GM21529 (cell line): ENCODE results near the gene SPEG.
"Not testable (repeated sequence)": the region's sequence is repeated elsewhere in the genome, so short reads cannot be mapped to it uniquely, and the experiment has no call there.

Experiments used
- ATAC-seq: cut with Tn5 transposase; IDR thresholded peaks from one replicate; pipeline ENCODE4 v1.9.1; 2021; ENCODE audit not compliant: unreplicated experiment

SPEG gene

DNA sequence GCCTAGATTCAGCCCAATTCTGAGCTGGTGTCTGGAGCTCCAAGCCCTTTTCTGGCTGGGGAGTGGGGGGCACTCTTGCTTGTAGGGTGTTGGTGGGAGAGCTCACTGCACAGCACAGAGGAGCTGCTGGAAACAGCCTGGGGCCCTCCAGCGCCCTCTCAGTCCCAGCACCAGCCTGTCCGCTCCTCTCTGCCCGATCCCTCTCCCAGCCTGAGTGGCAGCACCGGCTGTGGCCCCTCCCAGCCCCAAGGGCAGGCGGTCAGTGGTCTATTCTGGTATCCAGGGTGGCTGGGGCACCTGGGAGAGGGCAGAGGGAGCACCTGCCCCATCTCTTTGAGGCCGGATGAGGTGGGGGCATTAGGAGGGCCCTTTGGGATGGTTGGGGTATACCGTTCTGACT, 29.7 kb upstream of the SPEG start:
- ATAC-seq = no peak

GRCh38 chr2:219405451-219405850, 29.2 kb upstream of the SPEG start:
- no peak for ATAC-seq

GRCh38 chr2:219405958-219406860, 28.4 kb upstream of the SPEG start:
- ATAC-seq = no peak

DNA sequence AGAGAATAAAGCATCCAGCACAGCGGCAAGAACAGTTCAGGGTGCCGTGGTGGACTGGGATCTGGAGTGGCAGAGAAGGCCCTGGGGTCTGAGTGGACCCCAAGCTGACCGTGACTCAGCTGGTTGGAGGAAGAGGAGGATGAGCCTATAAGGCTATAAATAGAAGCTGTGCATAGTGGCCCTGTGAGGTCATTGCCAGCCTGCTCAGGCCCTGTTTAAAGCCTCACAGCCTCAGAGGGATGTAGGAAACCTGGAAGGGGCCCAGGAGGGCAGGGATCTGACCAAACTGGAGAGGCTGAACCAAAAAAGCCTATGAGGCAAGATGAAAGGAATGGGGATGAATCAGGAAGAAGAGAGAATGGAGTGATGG, 27.8 kb upstream of the SPEG start:
- ATAC-seq = no peak

GRCh38 chr2:219407343-219407742, 27.3 kb upstream of the SPEG start:
- not testable (repeated sequence) for ATAC-seq

DNA sequence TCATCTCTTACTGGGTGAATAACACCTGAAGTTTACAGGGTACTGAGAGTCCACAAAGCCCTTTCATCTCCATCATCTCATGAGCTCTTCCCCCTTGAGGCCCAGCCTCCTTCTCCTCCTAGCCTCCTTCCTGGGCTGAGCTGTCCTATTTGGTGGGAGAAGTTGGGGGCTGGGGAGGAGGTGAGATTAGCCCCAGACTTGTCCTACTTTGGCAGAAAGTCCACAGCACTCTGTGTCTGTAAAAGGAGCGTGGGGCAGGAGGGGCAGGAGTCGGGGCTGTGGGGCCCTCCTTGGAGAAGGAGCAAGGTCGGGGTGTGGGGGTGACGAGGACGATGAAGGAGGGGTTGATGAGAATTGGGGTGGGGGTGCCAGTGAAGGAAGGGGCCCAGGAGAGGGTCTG, 26.4 kb upstream of the SPEG start:
- ATAC-seq = no peak

- no peak for ATAC-seq
Measured at GRCh38 chr2:219408631-219409030, 26.0 kb upstream of the SPEG start.

- ATAC-seq = no peak
Measured at GRCh38 chr2:219409619-219410018, 25.0 kb upstream of the SPEG start.

DNA sequence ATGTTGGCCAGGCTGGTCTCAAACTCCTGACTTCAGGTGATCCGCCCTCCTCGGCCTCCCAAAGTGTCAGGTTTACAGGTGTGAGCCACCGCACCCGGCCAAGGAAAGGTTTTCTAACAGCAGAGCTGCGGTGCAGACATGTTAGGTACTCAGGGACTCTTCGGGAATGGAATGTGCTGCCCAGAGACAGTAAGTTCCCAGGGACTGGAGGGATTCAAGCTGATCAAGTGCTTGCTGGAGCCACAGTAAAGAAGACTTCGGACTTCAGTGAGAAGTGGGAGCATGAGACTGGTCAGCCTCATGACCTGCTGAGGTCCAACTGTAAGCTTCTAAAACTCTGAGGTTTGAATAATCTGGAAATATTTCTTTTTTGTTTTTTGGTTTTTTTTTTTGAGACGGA, 24.3 kb upstream of the SPEG start:
- ATAC-seq = no peak

DNA sequence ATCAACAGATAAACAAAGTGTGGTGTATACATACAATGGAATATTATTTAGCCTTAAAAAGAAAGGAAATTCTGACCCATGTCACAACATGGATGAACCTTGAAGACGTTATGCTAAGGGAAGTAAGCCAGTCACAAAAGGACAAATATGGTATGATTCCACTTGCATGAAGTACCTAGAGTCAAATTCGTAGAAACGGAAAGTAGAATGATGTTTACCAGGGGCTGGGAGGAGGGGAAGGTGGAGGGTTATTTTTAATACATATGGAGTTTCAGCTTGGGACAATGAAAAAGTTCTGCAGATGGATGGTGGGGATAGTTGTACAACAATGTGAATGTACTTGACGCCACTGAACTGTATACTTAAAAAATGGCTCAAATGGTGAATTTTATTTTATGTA, 19.8 kb upstream of the SPEG start:
- ATAC-seq = no peak

GRCh38 chr2:219415580-219416234, 18.9 kb upstream of the SPEG start:
- ATAC-seq = no peak

DNA sequence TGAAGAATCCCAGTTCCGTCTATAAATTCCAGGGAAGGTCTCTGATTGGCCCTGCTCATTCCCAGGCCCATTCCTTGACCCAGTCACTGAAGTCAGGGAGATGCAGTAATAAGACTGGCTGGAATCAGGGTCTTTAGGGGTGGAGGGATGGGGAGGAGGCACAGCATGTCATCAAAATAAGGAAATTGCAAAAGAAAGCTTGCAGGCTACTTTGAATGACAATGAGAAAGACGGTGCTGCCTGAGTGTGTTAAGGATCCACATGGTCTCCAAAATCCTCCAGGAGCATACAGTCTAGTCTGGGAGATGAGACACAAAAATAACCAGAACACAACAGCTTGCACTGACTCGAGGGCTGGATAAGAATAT, 18.4 kb upstream of the SPEG start:
- no peak for ATAC-seq

DNA sequence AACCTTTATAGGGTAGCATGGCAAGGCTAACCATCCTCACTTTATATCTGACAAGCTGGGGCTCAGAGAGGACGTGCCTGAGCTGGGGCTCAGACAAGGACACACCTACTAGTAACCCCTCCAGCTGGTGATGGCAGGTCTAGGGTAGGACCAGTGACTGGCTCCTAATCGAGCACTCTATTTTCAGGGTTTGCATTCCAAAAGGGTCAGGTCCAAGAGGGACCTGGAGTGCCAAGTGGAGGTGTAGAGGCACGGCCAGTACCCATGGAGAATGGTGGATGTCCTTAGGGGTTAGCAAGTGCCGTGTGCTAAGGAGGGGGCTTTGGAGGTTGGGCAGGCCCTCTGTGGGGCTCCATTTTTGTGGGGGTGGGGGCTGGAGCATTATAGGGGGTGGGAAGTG, 17.7 kb upstream of the SPEG start:
- ATAC-seq = no peak

- no peak for ATAC-seq
Measured at GRCh38 chr2:219417374-219417773, 17.3 kb upstream of the SPEG start.

DNA sequence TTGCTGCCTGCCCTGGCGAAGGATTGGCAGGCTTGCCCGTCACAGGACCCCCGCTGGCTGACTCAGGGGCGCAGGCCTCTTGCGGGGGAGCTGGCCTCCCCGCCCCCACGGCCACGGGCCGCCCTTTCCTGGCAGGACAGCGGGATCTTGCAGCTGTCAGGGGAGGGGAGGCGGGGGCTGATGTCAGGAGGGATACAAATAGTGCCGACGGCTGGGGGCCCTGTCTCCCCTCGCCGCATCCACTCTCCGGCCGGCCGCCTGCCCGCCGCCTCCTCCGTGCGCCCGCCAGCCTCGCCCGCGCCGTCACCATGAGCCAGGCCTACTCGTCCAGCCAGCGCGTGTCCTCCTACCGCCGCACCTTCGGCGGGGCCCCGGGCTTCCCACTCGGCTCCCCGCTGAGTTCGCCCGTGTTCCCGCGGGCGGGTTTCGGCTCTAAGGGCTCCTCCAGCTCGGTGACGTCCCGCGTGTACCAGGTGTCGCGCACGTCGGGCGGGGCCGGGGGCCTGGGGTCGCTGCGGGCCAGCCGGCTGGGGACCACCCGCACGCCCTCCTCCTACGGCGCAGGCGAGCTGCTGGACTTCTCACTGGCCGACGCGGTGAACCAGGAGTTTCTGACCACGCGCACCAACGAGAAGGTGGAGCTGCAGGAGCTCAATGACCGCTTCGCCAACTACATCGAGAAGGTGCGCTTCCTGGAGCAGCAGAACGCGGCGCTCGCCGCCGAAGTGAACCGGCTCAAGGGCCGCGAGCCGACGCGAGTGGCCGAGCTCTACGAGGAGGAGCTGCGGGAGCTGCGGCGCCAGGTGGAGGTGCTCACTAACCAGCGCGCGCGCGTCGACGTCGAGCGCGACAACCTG, 16.3 kb upstream of the SPEG start, which contains the start of gene DES:
Gene DES, plus strand, starts transcription at position 223 of the 857 bp plus-strand sequence. Its CDS starts 86 bp downstream, at position 309.
- ATAC-seq = no peak

- no peak for ATAC-seq
Measured at GRCh38 chr2:219419012-219419324, 15.7 kb upstream of the SPEG start.

DNA sequence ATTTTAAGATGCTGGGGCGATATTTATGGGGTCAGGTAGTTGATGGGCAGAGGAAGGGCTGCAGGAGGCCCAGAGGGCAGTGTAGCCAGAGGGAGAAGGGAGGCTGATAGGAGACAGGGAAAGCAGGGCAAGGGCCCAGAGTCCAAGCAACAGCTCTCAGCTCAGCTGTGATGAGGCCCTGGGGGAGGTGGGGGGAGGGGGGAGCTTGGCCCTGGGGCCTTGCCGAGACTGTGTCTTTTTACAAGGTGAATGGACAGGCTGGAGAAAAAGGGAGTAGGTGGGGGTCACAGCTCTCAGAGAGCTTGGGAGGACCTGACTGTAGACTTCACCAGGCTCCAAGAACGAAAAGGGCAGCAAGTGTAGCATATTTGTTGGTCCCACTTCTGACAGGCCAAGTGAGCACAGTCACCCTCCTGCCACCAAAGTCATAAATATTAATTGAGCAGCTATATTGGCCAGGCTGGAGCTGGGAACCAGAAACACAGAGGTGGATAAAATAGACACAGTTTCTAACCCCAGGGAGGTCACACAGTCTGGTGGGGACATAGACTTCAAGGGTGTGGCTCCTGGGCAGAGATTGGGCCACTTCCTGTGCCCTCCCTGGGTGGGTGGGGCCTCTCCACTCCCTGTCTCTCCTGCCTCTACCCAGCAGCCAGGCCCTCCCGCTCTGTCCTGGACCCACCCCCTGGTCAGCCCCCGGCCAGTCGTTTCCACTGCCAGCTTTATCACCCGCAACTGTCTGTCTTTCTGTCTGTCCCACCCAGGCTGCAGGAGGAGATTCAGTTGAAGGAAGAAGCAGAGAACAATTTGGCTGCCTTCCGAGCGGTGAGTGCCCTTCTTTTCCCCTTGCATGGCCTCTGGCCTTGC, 15.1 kb upstream of the SPEG start:
- ATAC-seq = no peak

DNA sequence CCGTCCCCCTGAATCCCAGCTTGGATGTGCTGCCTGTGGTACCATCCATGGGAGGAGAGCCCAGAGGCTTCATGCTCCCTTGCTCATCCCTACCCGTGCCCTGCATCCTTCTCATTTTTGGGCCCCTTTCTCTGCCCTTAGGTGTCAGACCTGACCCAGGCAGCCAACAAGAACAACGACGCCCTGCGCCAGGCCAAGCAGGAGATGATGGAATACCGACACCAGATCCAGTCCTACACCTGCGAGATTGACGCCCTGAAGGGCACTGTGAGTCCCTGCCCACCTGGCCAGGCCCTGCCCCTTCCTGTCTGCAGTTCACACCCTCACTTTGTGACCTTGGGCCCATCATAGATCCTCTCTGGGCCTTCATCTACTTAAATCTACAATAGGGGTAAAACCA, 14.0 kb upstream of the SPEG start:
- ATAC-seq = no peak

DNA sequence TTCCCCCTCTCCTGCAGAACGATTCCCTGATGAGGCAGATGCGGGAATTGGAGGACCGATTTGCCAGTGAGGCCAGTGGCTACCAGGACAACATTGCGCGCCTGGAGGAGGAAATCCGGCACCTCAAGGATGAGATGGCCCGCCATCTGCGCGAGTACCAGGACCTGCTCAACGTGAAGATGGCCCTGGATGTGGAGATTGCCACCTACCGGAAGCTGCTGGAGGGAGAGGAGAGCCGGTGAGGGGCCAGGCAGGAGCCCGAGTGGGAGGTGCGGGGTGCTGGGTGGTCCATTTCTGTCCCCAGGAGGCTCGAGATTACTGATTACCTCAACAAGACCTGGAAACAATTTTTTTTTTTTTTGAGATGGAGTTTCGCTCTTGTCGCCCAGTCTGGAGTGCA, 13.3 kb upstream of the SPEG start:
- no peak for ATAC-seq

- no peak for ATAC-seq
Measured at GRCh38 chr2:219422952-219423534, 11.6 kb upstream of the SPEG start.
